Renal cortical epithelial cell (primary cell): ENCODE measurements around the gene LRRC4. TPM values are rescaled to one million over a fixed set of nuclear protein-coding genes. Genes with fewer than 3 reads are reported as not detected.

Experiments
- DNase-seq: peaks from one replicate; pipeline ENCODE4 v3.0.0-alpha.2; 2011; ENCODE audit warnings: low read depth
- total RNA-seq: library from RNA; depleted of rRNA; stranded (reverse); fragments of >200 nt; gene quantifications from 2 replicates; pipeline ENCODE4 v1.2.3, GENCODE V29; 2014

LRRC4 gene
- total RNA-seq, result 0.15 and 1.0 TPM in 2 replicates

GRCh38 chr7:128030654-128031611 is at the start of gene LRRC4:
Gene LRRC4 (minus strand): TSS chr7:128031437. CDS start chr7:128030640, 797 bp downstream.
- DNase-seq, result no peak

DNA sequence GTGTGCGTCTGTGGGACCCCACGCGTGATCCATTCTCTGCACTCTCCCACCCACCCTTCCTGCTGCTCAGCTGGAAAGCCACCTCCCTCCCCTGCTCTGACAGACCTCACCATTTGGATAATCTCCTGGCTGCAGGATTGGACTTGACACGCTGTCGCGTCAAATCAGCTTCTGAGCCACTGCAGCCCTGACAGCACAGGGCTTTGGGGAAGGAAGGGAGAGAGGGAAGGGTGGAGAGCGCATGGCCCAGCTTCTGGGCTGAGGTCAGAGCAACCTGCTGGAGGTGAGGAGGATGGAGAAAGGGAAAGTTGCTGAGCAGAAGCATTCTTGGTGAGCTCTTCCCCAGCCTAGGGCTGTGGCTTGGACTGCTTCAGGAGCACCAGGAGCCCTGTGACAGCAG is 48.9 kb upstream of the LRRC4 start:
- DNase-seq, result no peak

DNA sequence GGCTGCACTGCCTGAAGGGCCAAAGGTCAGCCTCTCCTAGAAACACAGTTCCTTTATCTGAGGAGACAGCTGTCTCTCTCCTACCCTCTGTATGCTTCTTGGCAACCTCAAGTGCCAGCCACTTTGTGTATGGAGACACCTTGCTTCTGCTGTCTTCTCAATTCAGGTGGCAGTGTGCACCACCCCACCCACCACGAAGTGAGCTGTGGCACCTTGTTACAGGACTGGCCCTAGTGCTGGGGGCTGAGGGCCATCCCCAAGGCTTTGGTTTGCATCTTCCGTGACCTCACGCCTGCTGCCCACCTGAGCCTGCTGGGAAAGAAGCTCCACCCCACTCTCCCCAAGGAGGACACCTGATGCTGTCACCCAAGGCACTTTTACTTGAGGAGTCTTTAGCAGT is 47.1 kb upstream of the LRRC4 start:
- DNase-seq, result no peak

DNA sequence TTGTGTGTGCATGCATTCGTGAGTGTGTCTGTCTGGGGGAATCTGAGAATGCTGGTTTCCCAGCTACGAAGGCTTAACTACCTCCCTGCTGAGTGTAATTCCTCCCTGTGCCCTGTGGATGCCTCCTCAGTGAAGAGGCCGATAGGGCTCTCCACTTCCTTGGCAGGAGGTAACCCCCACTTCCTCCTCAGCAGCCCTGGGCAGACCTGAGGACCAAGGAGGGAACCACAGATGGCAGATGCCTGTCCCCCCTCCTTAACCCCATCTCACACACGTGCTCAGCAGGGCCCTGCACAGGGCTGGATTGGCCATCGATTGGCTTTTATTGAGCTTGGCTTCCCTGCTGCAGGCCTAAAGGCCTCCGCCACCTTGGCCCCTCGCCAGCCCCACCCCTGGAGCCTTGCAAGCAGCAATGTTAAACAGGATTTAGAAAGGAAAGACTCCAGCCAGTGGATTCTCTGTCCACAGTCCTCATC is 45.6 kb upstream of the LRRC4 start:
- no peak for DNase-seq

DNA sequence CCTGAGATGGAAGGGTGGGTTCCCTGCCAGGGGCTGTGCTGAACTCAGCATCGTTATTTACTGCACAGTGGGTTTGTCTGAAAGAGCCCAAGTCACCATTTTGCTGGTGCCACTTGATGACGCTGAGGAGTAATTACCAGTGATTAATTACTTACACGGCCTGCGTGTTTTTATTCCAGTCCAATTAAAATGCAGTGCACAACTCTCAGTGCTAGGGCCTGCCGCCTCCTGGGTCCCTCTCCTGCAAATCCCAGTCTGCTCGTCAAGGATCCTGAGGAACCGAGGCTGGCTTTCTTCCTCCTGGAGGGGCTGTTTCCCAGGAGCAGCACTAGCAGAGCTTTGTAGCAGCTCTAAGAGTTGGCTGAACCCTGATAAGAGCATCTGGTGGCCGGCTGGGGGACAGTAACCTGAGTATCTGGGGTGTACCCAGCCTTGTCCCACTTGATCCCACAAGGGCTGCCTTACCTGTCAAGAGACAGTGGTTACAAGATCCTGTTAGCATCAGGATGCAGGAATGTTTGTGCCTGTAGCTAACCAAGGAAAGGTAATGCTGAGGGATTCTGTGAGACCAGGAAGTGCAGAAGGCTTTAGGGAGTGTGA is 45.1 kb upstream of the LRRC4 start:
- DNase-seq, result no peak

GRCh38 chr7:128075242-128076095 is 44.2 kb upstream of the LRRC4 start:
- no peak for DNase-seq

GRCh38 chr7:128074736-128075135 is 43.5 kb upstream of the LRRC4 start:
- DNase-seq, result no peak

DNA sequence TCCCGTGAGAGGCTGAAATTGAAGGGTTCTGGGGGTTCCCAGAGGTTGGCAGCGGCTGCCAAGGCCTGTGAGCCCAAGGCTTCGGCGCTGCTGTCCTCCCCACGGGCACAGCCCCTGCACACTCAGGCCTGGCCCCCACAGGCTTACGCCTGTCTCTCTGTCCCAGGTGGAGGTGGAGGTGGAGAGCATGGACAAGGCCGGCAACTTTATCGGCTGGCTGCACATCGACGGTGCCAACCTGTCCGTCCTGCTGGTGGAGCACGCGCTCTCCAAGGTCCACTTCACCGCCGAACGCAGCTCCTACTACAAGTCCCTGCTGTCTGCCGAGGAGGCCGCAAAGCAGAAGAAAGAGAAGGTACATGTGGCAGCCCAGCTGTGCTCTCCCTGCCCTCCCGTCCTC is 43.1 kb upstream of the LRRC4 start:
- no peak for DNase-seq

DNA sequence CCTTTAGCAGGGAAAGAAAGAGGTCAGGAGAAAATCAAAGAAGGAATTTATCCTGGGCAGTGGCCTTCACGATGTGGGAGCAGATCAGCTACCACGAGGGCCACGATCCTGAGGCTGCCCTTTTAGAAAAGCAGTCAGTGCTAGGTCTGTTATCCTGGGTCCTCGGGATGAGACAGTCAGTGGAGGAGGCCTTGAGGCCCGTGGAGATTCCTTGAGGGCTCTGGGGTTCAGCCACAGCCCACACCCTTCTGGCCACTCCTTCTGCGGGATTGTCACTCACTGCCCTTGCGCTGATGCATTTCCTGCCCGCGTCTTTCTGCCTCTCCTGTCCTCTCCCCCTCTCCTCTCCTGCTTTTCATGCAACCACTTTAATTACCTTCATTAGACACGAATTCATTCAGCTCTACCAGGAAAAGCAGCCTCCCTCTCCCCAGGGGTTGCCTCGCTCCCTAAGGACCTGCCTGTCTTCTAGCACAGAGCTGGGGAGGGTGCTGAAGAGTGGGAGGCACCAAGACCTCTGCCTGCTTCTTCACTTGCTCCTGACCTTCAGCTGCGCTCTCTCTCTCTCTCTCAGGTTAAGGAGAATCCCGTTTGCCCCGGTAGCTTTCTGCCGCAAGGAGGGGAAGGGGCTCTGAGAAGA is 42.6 kb upstream of the LRRC4 start:
- no peak for DNase-seq

- DNase-seq, result no peak
Measured at GRCh38 chr7:128071801-128072200, 40.6 kb upstream of the LRRC4 start.

DNA sequence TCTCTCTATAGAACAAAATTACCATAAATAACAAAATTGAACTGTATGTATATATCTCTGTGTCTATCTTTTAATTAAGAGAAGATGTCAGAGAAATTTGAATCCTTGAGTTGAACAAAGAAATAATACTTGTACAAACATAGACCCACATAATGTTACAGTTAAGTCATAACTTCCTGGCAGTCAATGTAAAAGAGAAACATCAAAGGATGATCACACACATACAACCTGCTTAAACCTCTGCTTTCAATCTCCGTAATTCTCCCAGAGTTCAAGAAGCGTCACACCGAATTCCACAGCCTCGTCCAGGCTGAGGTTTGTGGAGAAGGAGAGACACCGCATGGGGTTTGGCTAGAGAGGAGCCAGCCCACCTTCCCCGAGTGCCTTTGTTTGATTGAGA is 40.1 kb upstream of the LRRC4 start:
- DNase-seq, result no peak

GRCh38 chr7:128069373-128070364 is 38.4 kb upstream of the LRRC4 start:
- DNase-seq, result no peak

DNA sequence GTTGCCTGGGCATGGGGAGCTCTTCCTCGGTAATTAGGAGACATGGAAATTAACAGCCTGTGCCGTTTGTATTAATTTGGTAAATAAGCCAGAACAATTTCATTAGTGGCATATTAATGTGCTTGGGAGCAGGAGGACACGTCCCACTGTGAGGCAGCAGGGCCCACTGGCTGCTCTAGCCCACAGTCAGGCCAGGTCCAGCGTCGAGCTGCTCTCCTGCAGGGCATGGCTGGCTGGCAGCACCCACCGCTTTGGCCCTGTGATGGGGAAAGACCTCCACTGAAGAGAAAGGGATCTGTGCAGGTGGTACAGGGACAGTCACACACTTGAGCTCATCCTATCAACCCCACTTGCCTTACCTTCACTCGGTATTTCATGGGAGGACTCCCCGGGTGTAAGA is 37.5 kb upstream of the LRRC4 start:
- no peak for DNase-seq

DNA sequence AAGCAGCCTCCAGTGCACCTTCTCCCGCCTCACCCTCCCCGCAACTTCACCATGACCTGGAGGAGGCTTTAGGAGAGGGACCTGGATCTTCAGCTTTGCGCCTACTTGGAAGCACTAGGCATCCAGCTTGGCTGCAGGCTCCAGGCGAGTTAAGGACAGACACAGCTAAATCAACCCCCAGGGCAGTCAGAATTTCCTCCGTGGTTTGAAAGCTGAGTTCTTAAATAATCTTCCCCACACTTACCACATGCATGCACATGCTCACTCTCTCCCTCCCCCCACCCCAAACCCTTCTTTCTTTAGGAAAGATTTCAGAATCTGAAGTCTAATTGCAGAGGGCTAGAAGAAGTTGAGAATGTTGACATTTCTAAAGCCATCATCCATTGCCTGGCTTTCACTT is 36.7 kb upstream of the LRRC4 start:
- no peak for DNase-seq

GRCh38 chr7:128066858-128067257 is 35.6 kb upstream of the LRRC4 start:
- no peak for DNase-seq

GRCh38 chr7:128066395-128066794 is 35.2 kb upstream of the LRRC4 start:
- no peak for DNase-seq

- DNase-seq, result no peak
Measured at GRCh38 chr7:128065872-128066271, 34.6 kb upstream of the LRRC4 start.

DNA sequence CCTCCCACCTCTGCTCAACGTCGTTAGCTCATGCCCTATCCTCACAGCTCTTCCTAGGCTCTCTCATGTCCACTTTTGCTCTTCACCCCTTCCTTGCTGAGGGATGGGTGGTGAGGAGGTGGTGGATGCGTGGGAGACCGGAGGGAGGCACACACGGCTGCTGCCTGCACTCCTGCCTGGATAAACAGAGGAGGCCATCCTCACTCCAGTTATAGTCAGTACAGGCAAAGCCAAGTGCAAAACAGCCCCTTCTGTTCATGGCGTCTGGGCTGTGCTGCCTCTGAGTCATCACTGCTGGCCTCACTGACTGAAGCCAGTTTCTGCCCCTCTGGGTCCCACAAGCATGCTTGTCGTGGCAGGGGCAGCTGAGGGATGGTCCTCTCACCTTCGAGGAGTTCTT is 31.9 kb upstream of the LRRC4 start:
- no peak for DNase-seq

DNA sequence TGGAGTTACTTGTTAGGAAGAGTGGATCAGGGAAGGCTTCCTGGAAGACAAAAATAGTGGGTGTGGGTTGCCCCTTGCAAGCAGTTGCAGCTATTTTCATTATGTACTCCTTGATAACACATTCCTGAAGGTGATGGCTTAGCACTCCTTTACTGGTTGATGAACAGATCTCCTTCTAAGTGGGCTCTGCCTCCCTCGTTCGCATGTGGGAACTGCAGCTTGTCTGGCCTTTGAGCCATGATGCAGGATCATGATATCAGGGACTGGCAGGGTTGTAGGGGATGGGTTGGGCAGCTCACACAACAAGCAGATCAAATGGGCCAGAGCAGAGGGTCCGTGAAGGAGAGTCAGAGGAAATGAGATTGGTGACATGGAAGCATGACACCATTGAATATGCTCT is 28.8 kb upstream of the LRRC4 start:
- no peak for DNase-seq
